Measurements from ENCODE around the gene DCAF10.
"Not testable (repeated sequence)": the region's sequence is repeated elsewhere in the genome, so short reads cannot be mapped to it uniquely, and the experiment has no call there.

DCAF10 gene, protein sequence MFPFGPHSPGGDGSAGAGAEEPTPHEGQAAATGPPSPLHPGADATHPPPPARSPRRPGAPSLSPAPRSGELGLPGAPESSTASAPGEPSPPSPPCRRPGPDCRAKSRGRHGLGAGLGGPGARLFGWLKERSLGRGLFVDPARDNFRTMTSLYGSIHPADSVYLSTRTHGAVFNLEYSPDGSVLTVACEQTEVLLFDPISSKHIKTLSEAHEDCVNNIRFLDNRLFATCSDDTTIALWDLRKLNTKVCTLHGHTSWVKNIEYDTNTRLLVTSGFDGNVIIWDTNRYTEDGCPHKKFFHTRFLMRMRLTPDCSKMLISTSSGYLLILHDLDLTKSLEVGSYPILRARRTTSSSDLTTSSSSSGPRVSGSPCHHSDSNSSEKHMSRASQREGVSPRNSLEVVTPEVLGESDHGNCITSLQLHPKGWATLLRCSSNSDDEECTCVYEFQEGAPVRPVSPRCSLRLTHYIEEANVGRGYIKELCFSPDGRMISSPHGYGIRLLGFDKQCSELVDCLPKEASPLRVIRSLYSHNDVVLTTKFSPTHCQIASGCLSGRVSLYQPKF

DNA sequence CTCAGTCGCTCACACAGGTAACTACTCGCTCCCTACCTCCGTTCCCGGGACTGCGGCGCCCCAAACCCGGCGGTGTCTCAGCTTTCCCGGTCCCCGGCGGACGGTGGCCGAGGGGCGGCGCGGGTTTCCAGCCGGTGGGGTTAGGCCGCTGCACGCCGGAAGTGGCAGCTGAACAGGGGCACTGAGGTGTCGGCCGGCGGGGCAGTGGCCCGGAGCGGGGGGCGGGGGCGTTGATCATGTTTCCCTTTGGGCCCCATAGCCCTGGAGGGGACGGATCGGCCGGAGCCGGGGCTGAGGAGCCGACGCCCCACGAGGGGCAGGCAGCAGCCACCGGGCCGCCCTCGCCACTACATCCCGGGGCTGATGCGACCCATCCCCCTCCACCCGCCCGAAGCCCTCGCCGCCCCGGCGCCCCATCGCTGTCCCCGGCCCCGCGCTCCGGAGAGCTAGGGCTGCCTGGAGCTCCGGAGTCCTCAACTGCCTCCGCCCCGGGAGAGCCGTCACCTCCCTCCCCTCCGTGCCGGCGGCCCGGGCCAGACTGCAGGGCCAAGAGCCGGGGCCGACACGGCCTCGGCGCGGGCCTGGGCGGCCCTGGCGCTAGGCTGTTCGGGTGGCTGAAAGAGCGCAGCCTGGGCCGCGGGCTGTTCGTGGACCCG is at the start of gene DCAF10:
Gene DCAF10 (plus strand): TSS at position 167 of the 656 bp plus-strand sequence. CDS start 70 bp downstream, at position 237.
- DNase-seq = peak; percentile 85

DNA sequence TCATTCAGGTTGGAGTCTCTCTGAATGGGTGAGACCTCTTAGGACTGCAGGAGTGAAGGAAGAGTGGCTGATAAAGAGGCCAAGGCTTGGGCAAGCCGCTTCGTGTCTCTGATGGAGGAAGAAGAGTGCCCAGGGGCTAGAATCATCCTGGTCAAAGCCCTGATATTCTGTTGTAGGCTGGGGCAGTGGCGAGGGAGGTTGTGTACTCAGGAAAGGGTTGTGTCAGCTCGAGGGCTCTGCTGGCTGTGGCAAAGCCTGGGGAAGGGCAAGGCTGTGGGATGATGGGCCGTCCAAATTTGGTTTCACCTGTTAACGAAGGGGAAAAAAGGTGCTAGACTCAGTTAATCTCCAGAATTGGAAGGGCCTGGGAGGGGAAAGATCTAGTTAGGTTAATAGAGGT is 49.4 kb upstream of the DCAF10 start:
- DNase-seq = no peak

- not testable (repeated sequence) for DNase-seq
These were observed 48.9 kb upstream of the DCAF10 start for GRCh38 chr9:37751704-37752103.

DNA sequence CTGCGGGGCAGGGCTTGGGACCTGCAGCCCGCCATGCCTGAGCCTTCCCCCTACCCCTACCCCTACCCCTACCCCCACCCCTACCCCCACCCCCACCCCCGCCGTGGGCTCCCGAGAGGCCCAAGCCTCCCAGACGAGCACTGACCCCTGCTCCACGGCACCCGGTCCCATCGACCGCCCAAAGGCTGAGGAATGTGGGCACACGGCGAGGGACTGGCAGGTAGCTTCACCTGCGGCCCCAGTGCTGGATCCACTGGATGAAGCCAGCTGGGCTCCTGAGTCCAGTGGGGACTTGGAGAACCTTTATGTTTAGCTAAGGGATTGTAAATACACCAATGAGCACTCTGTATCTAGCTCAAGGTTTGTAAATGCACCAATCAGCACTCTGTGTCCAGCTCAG is 48.5 kb upstream of the DCAF10 start:
- DNase-seq = not testable (repeated sequence)

- no peak for DNase-seq
These were observed 47.7 kb upstream of the DCAF10 start for GRCh38 chr9:37752642-37753488.

- peak; percentile 73 for DNase-seq
These were observed 47.0 kb upstream of the DCAF10 start, which contains the start of gene TRMT10B for GRCh38 chr9:37753489-37754190. TRMT10B (plus strand) TSS chr9:37753805; CDS start chr9:37761932, 8,127 bp downstream.

- DNase-seq = no peak
These were observed 41.9 kb upstream of the DCAF10 start for GRCh38 chr9:37758747-37759146.

- DNase-seq = no peak
These were observed 40.0 kb upstream of the DCAF10 start for GRCh38 chr9:37760416-37761161.

GRCh38 chr9:37761511-37761910 is 39.1 kb upstream of the DCAF10 start:
- no peak for DNase-seq

GRCh38 chr9:37765263-37765662 is 35.3 kb upstream of the DCAF10 start:
- DNase-seq = not testable (repeated sequence)

DNA sequence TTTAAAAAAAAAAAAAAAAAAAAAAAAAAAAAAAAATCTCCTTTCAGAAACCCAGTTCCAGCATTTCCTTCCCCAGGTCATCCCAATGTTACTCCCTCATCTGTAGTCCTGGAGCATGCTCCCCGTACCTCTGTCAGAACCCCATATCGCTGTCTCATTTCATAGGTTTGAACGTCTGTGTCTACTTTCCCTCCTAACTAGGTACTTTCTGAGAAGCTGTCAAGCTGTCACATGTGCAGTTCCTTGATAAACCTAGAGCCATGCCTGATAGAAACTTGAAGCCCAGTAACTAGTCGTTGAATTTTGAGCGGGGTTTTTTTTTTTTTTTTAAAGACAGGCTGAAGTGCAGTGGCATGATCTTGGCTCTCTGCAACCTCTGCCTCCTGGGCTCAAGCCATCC is 31.3 kb upstream of the DCAF10 start:
- DNase-seq = no peak

GRCh38 chr9:37769995-37770394 is 30.6 kb upstream of the DCAF10 start:
- no peak for DNase-seq

DNA sequence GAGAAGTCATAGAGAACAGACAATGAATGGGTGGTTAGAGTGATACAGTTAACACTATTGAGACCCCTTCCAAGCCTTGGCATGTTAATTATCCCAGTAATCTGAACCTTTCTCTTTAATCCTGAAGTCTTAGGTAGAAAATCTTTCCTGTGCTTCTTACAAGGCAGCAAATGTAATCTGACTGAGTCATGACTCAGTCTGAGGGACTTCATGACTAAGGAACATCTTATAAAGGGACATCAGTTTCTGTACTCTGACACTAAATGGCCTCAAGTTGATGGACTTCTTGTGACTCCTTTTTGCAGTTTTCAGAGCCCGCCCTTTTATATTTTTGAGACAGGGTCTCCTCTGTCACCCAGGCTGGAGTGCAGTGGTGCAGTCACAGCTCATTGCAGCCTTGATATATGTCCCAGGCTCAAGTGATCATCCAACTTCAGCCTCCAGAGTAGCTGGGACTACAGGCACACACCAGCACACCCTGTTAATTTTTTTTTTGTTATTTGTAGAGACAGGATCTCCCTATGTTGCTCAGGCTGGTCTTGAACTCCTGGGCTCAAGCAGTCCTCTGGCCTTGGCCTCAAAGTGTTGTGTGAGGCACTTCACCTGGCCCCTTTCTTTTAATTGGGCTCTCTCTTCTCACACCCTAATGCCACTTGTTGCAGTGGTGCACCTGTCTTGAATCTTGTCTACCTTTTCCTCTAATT is 25.2 kb upstream of the DCAF10 start:
- DNase-seq = no peak

DNA sequence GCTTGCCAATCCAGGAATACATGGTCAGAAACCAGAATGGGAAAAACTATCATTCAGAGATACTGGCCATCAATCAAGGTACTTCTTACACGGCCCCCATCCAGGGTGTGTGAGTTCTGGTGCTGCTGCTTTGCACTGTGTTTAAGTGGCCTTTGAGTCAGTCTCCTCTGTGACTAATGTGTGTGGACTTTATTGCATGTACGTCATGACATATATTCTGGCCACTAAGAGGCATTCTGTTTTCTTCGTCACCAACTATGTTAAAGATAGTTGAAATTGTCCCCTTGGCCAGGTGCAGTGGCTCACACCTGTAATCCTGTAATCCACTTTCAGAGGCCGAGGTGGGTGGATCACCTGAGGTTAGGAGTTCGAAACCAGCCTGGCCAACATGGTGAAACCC is 24.3 kb upstream of the DCAF10 start:
- DNase-seq = no peak

DNA sequence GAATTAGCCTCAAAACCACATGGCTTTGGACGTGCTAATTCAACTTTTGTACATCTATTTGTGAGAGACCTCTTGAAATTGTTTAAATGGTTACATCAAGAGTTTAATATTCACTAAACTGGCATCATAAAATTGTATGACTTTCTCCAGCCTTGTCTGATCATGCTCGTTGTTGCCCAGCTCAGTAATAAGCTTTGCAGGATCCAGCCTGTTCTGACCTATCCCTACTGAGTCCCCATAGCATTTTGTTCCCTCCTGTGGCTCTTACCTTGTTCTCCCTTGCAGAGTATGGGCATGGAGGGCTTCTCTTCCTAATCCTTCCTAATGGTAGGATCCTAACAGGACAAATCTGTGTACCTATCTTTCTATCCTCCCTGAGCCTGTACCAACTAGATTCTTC is 22.1 kb upstream of the DCAF10 start:
- DNase-seq = no peak

- no peak for DNase-seq
These were observed 16.3 kb upstream of the DCAF10 start for GRCh38 chr9:37784291-37784615.

- peak; percentile 89 for DNase-seq
These were observed 15.7 kb upstream of the DCAF10 start, which contains the start of gene EXOSC3 for GRCh38 chr9:37784616-37785483. EXOSC3 (minus strand) TSS chr9:37785064; CDS start chr9:37785044, 20 bp downstream.

GRCh38 chr9:37787059-37787458 is 13.5 kb upstream of the DCAF10 start:
- DNase-seq = no peak

DNA sequence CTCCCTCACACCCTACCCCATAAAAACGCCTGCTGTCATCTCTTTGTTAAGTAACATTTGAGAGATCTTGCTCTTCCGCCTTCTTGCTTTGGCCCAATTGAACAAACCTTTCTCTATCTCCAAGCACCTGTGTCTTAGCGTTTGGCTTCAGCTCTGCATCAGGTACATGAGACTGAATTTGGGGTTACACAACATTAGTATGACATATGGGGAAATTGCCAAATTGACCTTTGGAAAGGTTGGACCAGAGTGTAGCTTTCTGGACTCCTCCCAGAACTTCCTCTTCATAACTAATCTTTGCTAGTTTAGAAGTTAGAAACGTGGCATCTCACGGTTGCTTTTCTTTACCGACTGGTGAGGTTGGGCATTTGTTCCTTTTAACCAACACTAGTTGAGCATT is 12.3 kb upstream of the DCAF10 start:
- DNase-seq = no peak

DNA sequence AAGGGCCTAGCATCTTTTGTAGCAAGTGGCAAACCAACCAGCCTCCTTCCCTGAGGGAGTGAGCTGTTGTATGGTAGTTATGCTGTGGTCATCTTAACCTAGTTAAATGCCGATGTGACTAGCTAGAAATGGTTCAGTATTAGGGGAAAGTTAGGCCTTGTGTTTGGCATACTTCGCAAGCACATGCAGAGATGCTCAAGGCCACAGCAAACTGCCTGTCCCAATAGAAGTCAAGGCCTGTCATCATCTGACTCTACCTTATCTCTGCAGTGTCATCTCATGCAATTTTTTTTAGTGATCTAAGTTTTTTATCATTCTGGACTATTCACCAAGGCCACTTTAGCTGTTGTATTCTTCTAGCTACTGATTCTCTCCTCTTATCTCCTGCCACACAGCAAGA is 10.5 kb upstream of the DCAF10 start:
- no peak for DNase-seq
